Liver (tissue), 3 donors: ENCODE measurements around the gene LHFPL6.

Experiments
- EGR1 ChIP-seq, 2 donors: IDR thresholded peaks; 2 replicates each; pipeline ENCODE4 v1.6.1; 2016 to 2018; ENCODE audit warnings: antibody characterized with exemption in 2 of 2, low read depth in 2 of 2
- GABPA ChIP-seq, 2 donors: IDR thresholded peaks in 1 of 2; conservative IDR thresholded peaks in 1 of 2; 2 replicates each; pipeline ENCODE4 v1.6.1; 2016; ENCODE audit warnings: antibody characterized with exemption in 2 of 2, mild to moderate bottlenecking in 1 of 2, moderate library complexity in 1 of 2
- JUND ChIP-seq, 2 donors: IDR thresholded peaks; 2 replicates each; pipeline ENCODE4 v1.6.1; 2016; ENCODE audit warnings: antibody characterized with exemption in 2 of 2
- RAD21 ChIP-seq, 2 donors: IDR thresholded peaks; 2 replicates each; pipeline ENCODE4 v1.6.1; 2016; ENCODE audit warnings: antibody characterized with exemption in 2 of 2, mild to moderate bottlenecking in 2 of 2
- TAF1 ChIP-seq: conservative IDR thresholded peaks from 2 replicates; pipeline ENCODE4 v1.6.1; 2016; ENCODE audit warnings: antibody characterized with exemption, mild to moderate bottlenecking
- YY1 ChIP-seq: IDR thresholded peaks from 2 replicates; pipeline ENCODE4 v1.6.1; 2016; ENCODE audit warnings: antibody characterized with exemption, mild to moderate bottlenecking
- TF ChIP-seq, protein P1 (sequence below): fragments of 150-350 bp; IDR thresholded peaks from 2 replicates; pipeline ENCODE4 v1.5.1; 2017; ENCODE audit warnings: improper control_type of control experiment, low read depth, low read length; ENCODE audit not compliant: missing input control
- TF ChIP-seq, protein P2 (sequence below): IDR thresholded peaks from 2 replicates; pipeline ENCODE4 v1.6.1; 2016; ENCODE audit warnings: antibody characterized with exemption
- TF ChIP-seq, protein P3 (sequence below): IDR thresholded peaks from 2 replicates; pipeline ENCODE4 v1.6.1; 2016; ENCODE audit warnings: antibody characterized with exemption, mild to moderate bottlenecking
- TF ChIP-seq, protein P4 (sequence below): IDR thresholded peaks from 2 replicates; pipeline ENCODE4 v1.6.1; 2016; ENCODE audit warnings: antibody characterized with exemption
- donor health status: healthy.
- donor health status: healthy.

DNA sequence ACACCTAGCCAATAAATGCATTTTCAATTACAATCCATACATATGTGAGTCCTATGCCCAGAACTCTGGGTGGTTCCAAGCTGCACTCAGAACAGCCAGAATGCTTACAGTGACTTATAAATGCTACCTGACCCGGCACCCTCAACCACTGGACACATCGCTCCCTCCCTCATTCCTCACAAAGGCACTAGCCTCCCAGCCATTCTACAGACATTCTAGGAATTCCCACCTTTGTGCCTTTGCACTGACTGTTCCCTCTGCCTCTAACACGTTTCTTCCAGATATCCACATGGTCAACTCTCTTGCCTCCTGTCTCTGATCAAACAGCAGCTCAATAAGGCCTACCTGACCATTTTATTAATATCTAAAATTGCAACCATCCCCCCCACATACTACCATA is 99.9 kb downstream of the LHFPL6 start:
- no peak for TF ChIP-seq JUND (IDR thresholded peaks at IDR 0.05)
- no peak for TF ChIP-seq EGR1 (IDR thresholded peaks at IDR 0.05; ENCODE audit: low read depth in 2 of 2)
- TF ChIP-seq, protein P1, sequence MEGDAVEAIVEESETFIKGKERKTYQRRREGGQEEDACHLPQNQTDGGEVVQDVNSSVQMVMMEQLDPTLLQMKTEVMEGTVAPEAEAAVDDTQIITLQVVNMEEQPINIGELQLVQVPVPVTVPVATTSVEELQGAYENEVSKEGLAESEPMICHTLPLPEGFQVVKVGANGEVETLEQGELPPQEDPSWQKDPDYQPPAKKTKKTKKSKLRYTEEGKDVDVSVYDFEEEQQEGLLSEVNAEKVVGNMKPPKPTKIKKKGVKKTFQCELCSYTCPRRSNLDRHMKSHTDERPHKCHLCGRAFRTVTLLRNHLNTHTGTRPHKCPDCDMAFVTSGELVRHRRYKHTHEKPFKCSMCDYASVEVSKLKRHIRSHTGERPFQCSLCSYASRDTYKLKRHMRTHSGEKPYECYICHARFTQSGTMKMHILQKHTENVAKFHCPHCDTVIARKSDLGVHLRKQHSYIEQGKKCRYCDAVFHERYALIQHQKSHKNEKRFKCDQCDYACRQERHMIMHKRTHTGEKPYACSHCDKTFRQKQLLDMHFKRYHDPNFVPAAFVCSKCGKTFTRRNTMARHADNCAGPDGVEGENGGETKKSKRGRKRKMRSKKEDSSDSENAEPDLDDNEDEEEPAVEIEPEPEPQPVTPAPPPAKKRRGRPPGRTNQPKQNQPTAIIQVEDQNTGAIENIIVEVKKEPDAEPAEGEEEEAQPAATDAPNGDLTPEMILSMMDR, result no peak
- no peak for TF ChIP-seq TAF1
- TF ChIP-seq, protein P2, sequence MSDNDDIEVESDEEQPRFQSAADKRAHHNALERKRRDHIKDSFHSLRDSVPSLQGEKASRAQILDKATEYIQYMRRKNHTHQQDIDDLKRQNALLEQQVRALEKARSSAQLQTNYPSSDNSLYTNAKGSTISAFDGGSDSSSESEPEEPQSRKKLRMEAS, result no peak
- no peak for TF ChIP-seq RAD21 (IDR thresholded peaks at IDR 0.05)
- no peak for TF ChIP-seq GABPA (IDR thresholded peaks at IDR 0.05 in 1 of 2, conservative IDR thresholded peaks at IDR 0.05 in 1 of 2)
- TF ChIP-seq, protein P3, sequence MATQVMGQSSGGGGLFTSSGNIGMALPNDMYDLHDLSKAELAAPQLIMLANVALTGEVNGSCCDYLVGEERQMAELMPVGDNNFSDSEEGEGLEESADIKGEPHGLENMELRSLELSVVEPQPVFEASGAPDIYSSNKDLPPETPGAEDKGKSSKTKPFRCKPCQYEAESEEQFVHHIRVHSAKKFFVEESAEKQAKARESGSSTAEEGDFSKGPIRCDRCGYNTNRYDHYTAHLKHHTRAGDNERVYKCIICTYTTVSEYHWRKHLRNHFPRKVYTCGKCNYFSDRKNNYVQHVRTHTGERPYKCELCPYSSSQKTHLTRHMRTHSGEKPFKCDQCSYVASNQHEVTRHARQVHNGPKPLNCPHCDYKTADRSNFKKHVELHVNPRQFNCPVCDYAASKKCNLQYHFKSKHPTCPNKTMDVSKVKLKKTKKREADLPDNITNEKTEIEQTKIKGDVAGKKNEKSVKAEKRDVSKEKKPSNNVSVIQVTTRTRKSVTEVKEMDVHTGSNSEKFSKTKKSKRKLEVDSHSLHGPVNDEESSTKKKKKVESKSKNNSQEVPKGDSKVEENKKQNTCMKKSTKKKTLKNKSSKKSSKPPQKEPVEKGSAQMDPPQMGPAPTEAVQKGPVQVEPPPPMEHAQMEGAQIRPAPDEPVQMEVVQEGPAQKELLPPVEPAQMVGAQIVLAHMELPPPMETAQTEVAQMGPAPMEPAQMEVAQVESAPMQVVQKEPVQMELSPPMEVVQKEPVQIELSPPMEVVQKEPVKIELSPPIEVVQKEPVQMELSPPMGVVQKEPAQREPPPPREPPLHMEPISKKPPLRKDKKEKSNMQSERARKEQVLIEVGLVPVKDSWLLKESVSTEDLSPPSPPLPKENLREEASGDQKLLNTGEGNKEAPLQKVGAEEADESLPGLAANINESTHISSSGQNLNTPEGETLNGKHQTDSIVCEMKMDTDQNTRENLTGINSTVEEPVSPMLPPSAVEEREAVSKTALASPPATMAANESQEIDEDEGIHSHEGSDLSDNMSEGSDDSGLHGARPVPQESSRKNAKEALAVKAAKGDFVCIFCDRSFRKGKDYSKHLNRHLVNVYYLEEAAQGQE, result no peak
- TF ChIP-seq, protein P4, sequence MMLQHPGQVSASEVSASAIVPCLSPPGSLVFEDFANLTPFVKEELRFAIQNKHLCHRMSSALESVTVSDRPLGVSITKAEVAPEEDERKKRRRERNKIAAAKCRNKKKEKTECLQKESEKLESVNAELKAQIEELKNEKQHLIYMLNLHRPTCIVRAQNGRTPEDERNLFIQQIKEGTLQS, result no peak
- TF ChIP-seq YY1, result no peak
